IMR-90 (cell line): Measurements from ENCODE around the gene SPI1. TPM values are rescaled to one million over a fixed set of nuclear protein-coding genes. Genes with fewer than 3 reads are reported as not detected.

Experiments
- ATAC-seq: fragments of 200-7000 bp; cut with Tn5 transposase; 2 replicates; pipeline ENCODE4 v1.9.1; 2020; ENCODE audit warnings: low read depth, mild to moderate bottlenecking, moderate library complexity
- BruUV-seq: library from RNA; stranded (reverse); fragments of 400-500 nt; replicated peaks from 2 replicates; lab custom pipeline; 2021; lab: Mats Ljungman, UMichigan
- CTCF ChIA-PET: fragments of 300-600 bp; formaldehyde crosslinking; extraction: SDS; loops from one replicate; lab custom pipeline; 2021; ENCODE audit warnings: antibody characterized with exemption; lab: Yijun Ruan, JAX
- POLR2A ChIA-PET: fragments of 300-600 bp; sonication (Branson Sonifier 250); formaldehyde crosslinking; loops from one replicate; lab custom pipeline; 2022; ENCODE audit warnings: antibody characterized with exemption; ENCODE audit not compliant: unreplicated experiment; lab: Charles Lee
- DNase-seq: peaks from one replicate; pipeline ENCODE4 v3.0.0; 2013
- H2AFZ ChIP-seq: replicated peaks from 2 replicates; pipeline ENCODE3; 2013; ENCODE audit warnings: low read length, mild to moderate bottlenecking; ENCODE audit not compliant: poor library complexity
- H2AK5ac ChIP-seq: 2 replicates; pipeline ENCODE4 v1.6.1; 2013; ENCODE audit warnings: low read depth, low read length, inconsistent platforms
- H2AK9ac ChIP-seq: replicated peaks from 2 replicates; pipeline ENCODE3; 2013; ENCODE audit warnings: mild to moderate bottlenecking, low read depth, low read length, moderate library complexity; ENCODE audit not compliant: poor library complexity
- H2BK120ac ChIP-seq: 2 replicates; pipeline ENCODE4 v1.6.1; 2013; ENCODE audit warnings: low read depth, low read length, inconsistent platforms
- H2BK15ac ChIP-seq: 3 replicates; pipeline ENCODE4 v1.6.1; 2013; ENCODE audit warnings: low read depth, low read length, inconsistent platforms
- H2BK20ac ChIP-seq: 2 replicates; pipeline ENCODE4 v1.6.1; 2013; ENCODE audit warnings: low read depth, mild to moderate bottlenecking, inconsistent platforms, low read length, moderate library complexity
- H2BK5ac ChIP-seq: 2 replicates; pipeline ENCODE4 v1.6.1; 2013; ENCODE audit warnings: mild to moderate bottlenecking, low read depth, low read length, inconsistent platforms; ENCODE audit not compliant: poor library complexity, severe bottlenecking
- H3K14ac ChIP-seq: replicated peaks from 2 replicates; pipeline ENCODE4 v1.6.1; 2013; ENCODE audit warnings: low read depth, low read length, inconsistent platforms
- H3K18ac ChIP-seq: 2 replicates; pipeline ENCODE4 v1.6.1; 2013; ENCODE audit warnings: low read depth, low read length, control low read depth
- H3K23ac ChIP-seq: 2 replicates; pipeline ENCODE4 v1.6.1; 2013; ENCODE audit warnings: low read depth, low read length, inconsistent platforms
- H3K27ac ChIP-seq: 2 replicates; pipeline ENCODE4 v1.5.1; 2013; ENCODE audit warnings: mild to moderate bottlenecking, control low read depth, low read length; ENCODE audit not compliant: insufficient read depth
- H3K27me3 ChIP-seq: 2 replicates; pipeline ENCODE4 v1.6.1; 2013; ENCODE audit warnings: low read length; ENCODE audit not compliant: control insufficient read depth, insufficient read depth
- H3K36me3 ChIP-seq: 2 replicates; pipeline ENCODE4 v1.6.1; 2013; ENCODE audit warnings: low read length, mixed read lengths; ENCODE audit not compliant: control insufficient read depth, insufficient read depth
- H3K4ac ChIP-seq: 2 replicates; pipeline ENCODE4 v1.6.1; 2013; ENCODE audit warnings: low read depth, low read length, inconsistent platforms
- H3K4me1 ChIP-seq: 2 replicates; pipeline ENCODE4 v1.6.1; 2013; ENCODE audit warnings: low read length, mixed read lengths; ENCODE audit not compliant: control insufficient read depth, insufficient read depth
- H3K4me2 ChIP-seq: 2 replicates; pipeline ENCODE4 v1.6.1; 2013; ENCODE audit warnings: low read depth, mild to moderate bottlenecking, control low read depth, low read length, moderate library complexity
- H3K4me3 ChIP-seq: 2 replicates; pipeline ENCODE4 v1.5.1; 2013; ENCODE audit warnings: low read depth, mild to moderate bottlenecking, control low read depth, low read length, moderate library complexity; ENCODE audit not compliant: insufficient read depth
- H3K56ac ChIP-seq: 2 replicates; pipeline ENCODE4 v1.6.1; 2013; ENCODE audit warnings: low read length, inconsistent platforms; ENCODE audit not compliant: insufficient read depth; ENCODE audit errors: extremely low read depth
- H3K79me1 ChIP-seq, 2 experiments: 2 replicates each; pipeline ENCODE4 v1.6.1; 2013; ENCODE audit warnings: low read length in 2 of 2, inconsistent platforms in 1 of 2, low read depth in 1 of 2
- H3K9ac ChIP-seq: 2 replicates; pipeline ENCODE4 v1.6.1; 2013; ENCODE audit warnings: low read depth, low read length, control low read depth
- H3K9me1 ChIP-seq: 2 replicates; pipeline ENCODE4 v1.6.1; 2013; ENCODE audit warnings: low read length, inconsistent platforms; ENCODE audit not compliant: insufficient read depth
- H3K9me3 ChIP-seq: 2 replicates; pipeline ENCODE4 v1.6.1; 2013; ENCODE audit warnings: low read length; ENCODE audit not compliant: control insufficient read depth, insufficient read depth
- H4K20me1 ChIP-seq: 2 replicates; pipeline ENCODE4 v1.6.1; 2013; ENCODE audit warnings: low read length, inconsistent platforms; ENCODE audit not compliant: insufficient read depth
- H4K5ac ChIP-seq: 2 replicates; pipeline ENCODE4 v1.6.1; 2013; ENCODE audit warnings: mild to moderate bottlenecking, low read depth, low read length, control low read depth
- H4K8ac ChIP-seq, 2 experiments: 2 replicates each; pipeline ENCODE4 v1.6.1; 2013; ENCODE audit warnings: low read depth in 2 of 2, low read length in 2 of 2, control low read depth in 1 of 2, inconsistent platforms in 1 of 2
- H4K91ac ChIP-seq: 2 replicates; pipeline ENCODE4 v1.6.1; 2013; ENCODE audit warnings: low read depth, low read length, inconsistent platforms; ENCODE audit not compliant: insufficient read depth
- CEBPB ChIP-seq: IDR thresholded peaks from 2 replicates; pipeline ENCODE4 v1.6.1; 2012; ENCODE audit warnings: low read depth, low read length, improper control_type of control experiment
- FOS ChIP-seq: fragments of 150-350 bp; IDR thresholded peaks from 2 replicates; pipeline ENCODE4 v1.6.1; 2016; ENCODE audit warnings: low read depth, low read length
- MAFK ChIP-seq: IDR thresholded peaks from 2 replicates; pipeline ENCODE4 v1.6.1; 2012; ENCODE audit warnings: low read depth, low read length, improper control_type of control experiment
- MAZ ChIP-seq: IDR thresholded peaks from 2 replicates; pipeline ENCODE4 v1.6.1; 2012; ENCODE audit warnings: low read depth, mild to moderate bottlenecking, low read length, improper control_type of control experiment, moderate library complexity, borderline replicate concordance
- MXI1 ChIP-seq: IDR thresholded peaks from 2 replicates; pipeline ENCODE4 v1.6.1; 2012; ENCODE audit warnings: low read depth, mild to moderate bottlenecking, low read length, moderate library complexity, borderline replicate concordance
- RFX5 ChIP-seq: IDR thresholded peaks from 2 replicates; pipeline ENCODE4 v1.8.0; 2012; ENCODE audit warnings: low read depth, mild to moderate bottlenecking, low read length, moderate library complexity
- USF2 ChIP-seq: fragments of 150-350 bp; IDR thresholded peaks from 2 replicates; pipeline ENCODE4 v1.6.1; 2017; ENCODE audit warnings: mild to moderate bottlenecking, antibody characterized with exemption, low read length, low read depth
- WGBS, 2 experiments: methylation state at CpG; one replicate each; pipeline versions ENCODE4 v1.1.5 to v1.1.7; 2013; ENCODE audit warnings: missing lambda C conversion rate in 2 of 2; ENCODE audit not compliant: insufficient read length in 1 of 2; ENCODE audit errors: extremely low coverage in 2 of 2; 5-methylcytosine and 5-hydroxymethylcytosine counted together
- dilution Hi-C: fragments of 300-500 bp; cut with HindIII; formaldehyde crosslinking; loops from one replicate; pipeline ENCODE4 v1.14.3; 2018; ENCODE audit warnings: low sequenced_read_pairs; ENCODE audit not compliant: unreplicated experiment
- in situ Hi-C: fragments of 300-500 bp; cut with MboI; formaldehyde crosslinking; loops from 3 replicates; pipeline ENCODE4 v1.14.3; 2019; ENCODE audit warnings: low sequenced_read_pairs, inconsistent platforms, mixed read lengths
- intact Hi-C: fragments of 100-400 bp; cut with micrococcal nuclease; formaldehyde crosslinking; loops from 2 replicates; pipeline ENCODE4 v1.10.0; 2022
- polyA plus RNA-seq, 3 experiments: library from polyadenylated mRNA; depleted of rRNA; stranded (reverse); fragments of >200 nt; gene quantifications; 2 replicates each; pipeline ENCODE4 v1.2.3, GENCODE V29; 2012; ENCODE audit warnings: low replicate concordance in 1 of 3
- total RNA-seq: library from RNA; depleted of rRNA; stranded (reverse); fragments of >200 nt; gene quantifications from 2 replicates; pipeline ENCODE4 v1.2.3, GENCODE V29; 2012

Gene SPI1
- total and polyA plus RNA-seq, 2 of the 4 experiments (the other 2 are of a cell fraction) = not detected

- H4K8ac ChIP-seq = no peak overlapping the region
- no peak overlapping the region for H2BK15ac ChIP-seq
- no peaks in the 10 kb centered on the region for H4K20me1 ChIP-seq
- H3K56ac ChIP-seq = no peak overlapping the region
- H3K4me3 ChIP-seq = no peak overlapping the region
- H2BK20ac ChIP-seq = no peak overlapping the region
- WGBS, 2 experiments = no CpG with 5 or more reads among the region's 3 CpGs
- no peak overlapping the region for H3K14ac ChIP-seq
- no peak overlapping the region for H2AFZ ChIP-seq
- ChIA-PET POLR2A (no interaction called here), CTCF (no interaction called here)
- no peak for ATAC-seq
- no peak overlapping the region for H3K23ac ChIP-seq
- H4K5ac ChIP-seq = no peak overlapping the region
- intact Hi-C loops (no loop called here), in situ Hi-C loops (no loop called here), dilution Hi-C loops (no loop called here)
- TF ChIP-seq FOS (no peak), MAFK (no peak), MXI1 (no peak), USF2 (no peak), MAZ (no peak), RFX5 (no peak), CEBPB (no peak)
- H3K27me3 ChIP-seq = no peaks in the 10 kb centered on the region
- no peak overlapping the region for H3K18ac ChIP-seq
- H3K9ac ChIP-seq = no peak overlapping the region
- H3K9me3 ChIP-seq = no peaks in the 10 kb centered on the region
- no peak overlapping the region for H3K4me2 ChIP-seq
- H3K9me1 ChIP-seq = peaks cover 8% of the 10 kb centered on the region; the same call in 1 of the 2 replicates
- H3K4me1 ChIP-seq = peaks cover 13% of the 10 kb centered on the region
- H3K27ac ChIP-seq = no peak overlapping the region
- H3K79me1 ChIP-seq = peaks cover 0 to 11% of the 10 kb centered on the region in 2 experiments; a peak in 2 of 4 replicates
- no peak overlapping the region for H2AK5ac ChIP-seq
- H3K4ac ChIP-seq = no peak overlapping the region
- no TSS peak for BruUV-seq
- H2BK5ac ChIP-seq = no peak overlapping the region
- DNase-seq = no peak
- no peak overlapping the region for H4K91ac ChIP-seq
- no peak overlapping the region for H2BK120ac ChIP-seq
- no peak overlapping the region for H2AK9ac ChIP-seq
- H3K36me3 ChIP-seq = no peaks in the 10 kb centered on the region
Measured at GRCh38 chr11:47403571-47403970, 25.2 kb upstream of the SPI1 start.
